Pancreas (tissue), 10 donors: ENCODE measurements around the gene C11orf97. TPM values are rescaled to one million over a fixed set of nuclear protein-coding genes. Genes with fewer than 3 reads are reported as not detected.
"Not testable (repeated sequence)": the region's sequence is repeated elsewhere in the genome, so short reads cannot be mapped to it uniquely, and the experiment has no call there.

Experiments
- ATAC-seq, 4 donors: fragments of 200-7000 bp; cut with Tn5 transposase; one replicate each; pipeline versions ENCODE4 v1.8.0 to v1.9.1; 2020; ENCODE audit warnings: mild to moderate bottlenecking in 4 of 4, moderate library complexity in 4 of 4
- DNase-seq, 6 donors: peaks; one replicate each; pipeline ENCODE4 v3.0.0-alpha.2; 2020
- FAIRE-seq: peaks from 2 replicates; lab custom pipeline; 2012; peaks lifted over from hg19 to GRCh38; lab: Jason Lieb, UNC
- H3K27ac ChIP-seq, 4 donors: fragments of 200-600 bp; sonication (generic); 1 replicate in 3 of 4; 2 replicates in 1 of 4; pipeline versions ENCODE4 v1.5.0 to v1.8.0; 2020
- H3K27me3 ChIP-seq, 4 donors: fragments of 200-600 bp; one replicate each; pipeline ENCODE4 v1.8.0; 2021
- H3K36me3 ChIP-seq, 3 donors: fragments of 200-600 bp; sonication (generic) in 1 of 3; one replicate each; pipeline versions ENCODE4 v1.5.0 to v1.8.0; 2020 to 2021
- H3K4me1 ChIP-seq, 3 donors: fragments of 200-600 bp; one replicate each; pipeline ENCODE4 v1.8.0; 2021
- H3K4me3 ChIP-seq, 4 donors: fragments of 200-600 bp; sonication (generic) in 2 of 4; one replicate each; pipeline versions ENCODE4 v1.5.0 to v1.8.0; 2020 to 2021
- H3K9me3 ChIP-seq, 4 donors: fragments of 200-600 bp; one replicate each; pipeline ENCODE4 v1.8.0; 2021
- WGBS, 2 donors: extraction: QIAGEN DNeasy Blood & Tissue Kit; methylation state at CpG; one replicate each; pipeline ENCODE4 v1.1.7; 2013; 5-methylcytosine and 5-hydroxymethylcytosine counted together
- intact Hi-C, 3 donors: fragments of 100-400 bp; cut with DNase I; formaldehyde crosslinking; loops; one replicate each; pipeline versions ENCODE4 v1.11.1 to v1.14.2; 2022
- polyA plus RNA-seq, 2 donors: library from polyadenylated mRNA; stranded (reverse); fragments of 200-250 nt; gene quantifications; one replicate each; pipeline ENCODE4 v1.2.3, GENCODE V29; 2013
- total RNA-seq, 6 donors: library from RNA; stranded (reverse); fragmentation: NEBNext Ultra II Directional in 4 of 6; extraction: Animal tissue kit (Norgen Biotek cat#: 25700) in 4 of 6; gene quantifications; one replicate each; pipeline versions ENCODE4 v1.2.1 to v1.2.4, GENCODE V29; 2021 to 2023
- TF ChIP-seq, protein P1 (sequence below), 4 donors: fragments of 200-600 bp; sonication (generic) in 3 of 4; IDR thresholded peaks; one replicate each; pipeline versions ENCODE4 v1.5.0 to v1.8.0; 2021; ENCODE audit warnings: antibody characterized with exemption in 4 of 4
- donor health status: healthy with polysubstance abuse.
- donor health status: DM: no; HTN: no; CAD: no; lungs with moderate emphysema.
- donor health status: DM: no; HTN: no; CAD: no.
- donor health status: control.
- donor health status: control.
- donor health status: Bipolar disorder and iron deficiency.
- donor health status: DM: yes; HTN: yes; CAD: no.
- donor health status: DM: no; HTN: no; CAD: no.
- donor health status: DM: no; HTN: no; CAD: no.
- donor health status: DM: yes; HTN: yes; CAD: no.

C11orf97 gene
- total and polyA plus RNA-seq, 8 donors, result not detected

DNA sequence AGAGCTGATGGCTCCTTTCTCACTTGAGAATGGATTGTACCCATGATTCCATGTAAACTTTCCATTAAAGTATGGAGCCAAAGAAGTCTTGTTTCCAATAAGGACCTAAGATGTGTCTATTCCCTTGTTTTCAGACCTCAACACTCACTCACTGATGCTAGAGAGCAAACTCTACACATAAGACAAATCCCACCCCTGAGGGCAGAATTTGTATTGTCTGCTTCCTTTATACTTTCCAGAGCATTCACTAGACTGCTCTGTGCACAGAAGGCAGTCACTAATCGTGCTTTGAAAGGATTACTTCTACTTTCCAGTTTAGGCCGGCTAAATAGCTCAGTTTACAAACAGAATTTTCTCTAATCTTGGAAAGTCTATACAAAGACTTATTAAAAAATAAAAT lies 12.1 kb upstream of the C11orf97 start:
- DNase-seq (no peak), ATAC-seq (no peak), FAIRE-seq (no peak)
- Histone ChIP-seq H3K27ac (no peak overlapping the region), H3K4me3 (no peak overlapping the region), H3K4me1 (peaks cover 0 to 4% (median 0%) of the 10 kb centered on the region in 3 donors), H3K27me3 (no peaks in the 10 kb centered on the region), H3K36me3 (peaks cover 0 to 18% (median 3%) of the 10 kb centered on the region in 3 donors), H3K9me3 (no peaks in the 10 kb centered on the region)
- WGBS, 2 donors, result 79 to 86% methylated on average over 2 of the region's 2 CpGs
- TF ChIP-seq, protein P1, sequence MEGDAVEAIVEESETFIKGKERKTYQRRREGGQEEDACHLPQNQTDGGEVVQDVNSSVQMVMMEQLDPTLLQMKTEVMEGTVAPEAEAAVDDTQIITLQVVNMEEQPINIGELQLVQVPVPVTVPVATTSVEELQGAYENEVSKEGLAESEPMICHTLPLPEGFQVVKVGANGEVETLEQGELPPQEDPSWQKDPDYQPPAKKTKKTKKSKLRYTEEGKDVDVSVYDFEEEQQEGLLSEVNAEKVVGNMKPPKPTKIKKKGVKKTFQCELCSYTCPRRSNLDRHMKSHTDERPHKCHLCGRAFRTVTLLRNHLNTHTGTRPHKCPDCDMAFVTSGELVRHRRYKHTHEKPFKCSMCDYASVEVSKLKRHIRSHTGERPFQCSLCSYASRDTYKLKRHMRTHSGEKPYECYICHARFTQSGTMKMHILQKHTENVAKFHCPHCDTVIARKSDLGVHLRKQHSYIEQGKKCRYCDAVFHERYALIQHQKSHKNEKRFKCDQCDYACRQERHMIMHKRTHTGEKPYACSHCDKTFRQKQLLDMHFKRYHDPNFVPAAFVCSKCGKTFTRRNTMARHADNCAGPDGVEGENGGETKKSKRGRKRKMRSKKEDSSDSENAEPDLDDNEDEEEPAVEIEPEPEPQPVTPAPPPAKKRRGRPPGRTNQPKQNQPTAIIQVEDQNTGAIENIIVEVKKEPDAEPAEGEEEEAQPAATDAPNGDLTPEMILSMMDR (IDR thresholded peaks at IDR 0.05), result no peak
- intact Hi-C loops, result no loop called here

GRCh38 chr11:94501522-94501921 lies 10.7 kb upstream of the C11orf97 start:
- 52 to 60% methylated on average over 2 of the region's 2 CpGs for WGBS, 2 donors
- intact Hi-C loops, result no loop called here
- Histone ChIP-seq H3K36me3 (peaks cover 0 to 18% (median 3%) of the 10 kb centered on the region in 3 donors), H3K27ac (no peak overlapping the region), H3K27me3 (no peaks in the 10 kb centered on the region), H3K4me3 (no peak overlapping the region), H3K9me3 (no peaks in the 10 kb centered on the region), H3K4me1 (no peaks in the 10 kb centered on the region)
- TF ChIP-seq, protein P1 (IDR thresholded peaks at IDR 0.05), result no peak
- FAIRE-seq (no peak), ATAC-seq (no peak), DNase-seq (no peak)

- Histone ChIP-seq H3K27me3 (no peaks in the 10 kb centered on the region), H3K27ac (no peak overlapping the region), H3K36me3 (no peaks in the 10 kb centered on the region), H3K9me3 (no peaks in the 10 kb centered on the region), H3K4me3 (no peak overlapping the region), H3K4me1 (no peaks in the 10 kb centered on the region)
- 8 to 19% methylated on average over 3 of the region's 3 CpGs for WGBS, 2 donors
- TF ChIP-seq, protein P1 (IDR thresholded peaks at IDR 0.05), result peak; percentile 36 to 57 (median 40)
- peak in 3 of 4 donors; percentile 56 to 73 (median 73) for ATAC-seq
- no peak for DNase-seq
- intact Hi-C loops, result no loop called here
- peak; percentile 94 for FAIRE-seq
These were observed 7.5 kb upstream of the C11orf97 start for GRCh38 chr11:94504689-94505293.

DNA sequence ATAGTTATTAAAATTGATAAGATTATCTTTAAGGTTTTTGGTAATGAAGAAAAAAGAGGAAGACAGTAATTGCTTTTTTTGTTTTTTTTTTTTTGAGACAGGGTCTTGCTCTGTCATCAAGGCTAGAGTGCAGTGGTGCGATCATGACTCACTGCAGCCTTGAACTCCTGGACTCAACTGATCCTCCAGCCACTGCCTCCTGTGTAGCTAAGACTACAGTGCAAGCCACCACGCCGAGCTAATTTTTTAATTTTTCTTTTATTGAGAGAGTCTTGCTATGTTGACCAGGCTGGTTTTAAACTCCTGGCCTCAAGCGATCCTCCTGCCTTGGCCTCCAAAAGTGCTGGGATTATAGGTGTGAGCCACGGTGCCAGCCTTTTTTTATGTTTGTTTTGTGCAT lies 5.7 kb upstream of the C11orf97 start:
- H3K27ac ChIP-seq, intact Hi-C loops, H3K4me3 ChIP-seq, H3K27me3 ChIP-seq, H3K9me3 ChIP-seq, H3K4me1 ChIP-seq, FAIRE-seq, DNase-seq, ATAC-seq, H3K36me3 ChIP-seq: not testable (repeated sequence)
- 77 to 87% methylated on average over 5 of the region's 5 CpGs for WGBS, 2 donors

- H3K27ac ChIP-seq, result no peak overlapping the region
- no peaks in the 10 kb centered on the region for H3K36me3 ChIP-seq
- TF ChIP-seq, protein P1 (IDR thresholded peaks at IDR 0.05), result no peak
- no peak for FAIRE-seq
- 48 to 61% methylated on average over 4 of the region's 4 CpGs for WGBS, 2 donors
- no peaks in the 10 kb centered on the region for H3K9me3 ChIP-seq
- H3K4me3 ChIP-seq, result no peak overlapping the region
- peaks cover 0 to 3% (median 0%) of the 10 kb centered on the region in 3 donors for H3K4me1 ChIP-seq
- no peaks in the 10 kb centered on the region for H3K27me3 ChIP-seq
- no peak for DNase-seq
- intact Hi-C loops, result no loop called here
- no peak for ATAC-seq
These were observed 4.8 kb upstream of the C11orf97 start for GRCh38 chr11:94507485-94507884.
